K562 (cell line): ENCODE results near the gene POFUT2. TPM values are rescaled to one million over a fixed set of nuclear protein-coding genes. Genes with fewer than 3 reads are reported as not detected.

Source experiments
- ATAC-seq: fragments of 200-7000 bp; cut with Tn5 transposase; 3 replicates; pipeline ENCODE4 v1.9.1; 2020; ENCODE audit warnings: moderate library complexity
- BruUV-seq: library from RNA; stranded (reverse); fragments of 400-500 nt; replicated peaks from 2 replicates; lab custom pipeline; 2021; lab: Mats Ljungman, UMichigan
- CTCF ChIA-PET: fragments of 300-600 bp; formaldehyde crosslinking; extraction: SDS; loops from one replicate; lab custom pipeline; 2021; ENCODE audit warnings: low intra/inter-chr PET ratio; lab: Yijun Ruan, JAX
- POLR2A ChIA-PET: fragments of 300-600, 350-650 bp; sonication (Branson Sonifier 250); formaldehyde crosslinking; extraction: SDS; loops from one replicate; lab custom pipeline; 2021; ENCODE audit warnings: antibody characterized with exemption, inconsistent platforms; lab: Yijun Ruan, JAX
- DNase-seq, 4 experiments: peaks; one replicate each; pipeline versions ENCODE4 v3.0.0 to v3.0.0-alpha.2; 2011 to 2018; ENCODE audit warnings: low spot score in 3 of 4, mixed read lengths in 3 of 4; ENCODE audit errors: extremely low read depth in 1 of 4
- FAIRE-seq: peaks from 2 replicates; lab custom pipeline; 2011; peaks lifted over from hg19 to GRCh38; lab: Jason Lieb, UNC
- H2AFZ ChIP-seq: 2 replicates; pipeline ENCODE4 v1.6.0; 2011; ENCODE audit warnings: low read depth, low read length, control low read depth, inconsistent platforms
- H3K27ac ChIP-seq: fragments of 200-600 bp; 3 replicates; pipeline ENCODE4 v1.8.0; 2011; ENCODE audit warnings: low read depth, mild to moderate bottlenecking, control low read depth, inconsistent platforms, low read length, moderate library complexity, mixed read lengths; ENCODE audit errors: extremely low read depth
- H3K27me3 ChIP-seq, 2 experiments: fragments of 300-600 bp in 1 of 2; 2 replicates in 1 of 2; 3 replicates in 1 of 2; pipeline versions ENCODE4 v1.6.0 to v1.8.0; 2011; ENCODE audit warnings: inconsistent platforms in 2 of 2, low read length in 2 of 2, mild to moderate bottlenecking in 1 of 2, mixed read lengths in 1 of 2, moderate library complexity in 1 of 2; ENCODE audit not compliant: control insufficient read depth in 2 of 2, insufficient read depth in 2 of 2
- H3K36me3 ChIP-seq: fragments of 300-600 bp; 3 replicates; pipeline ENCODE4 v1.8.0; 2011; ENCODE audit warnings: mild to moderate bottlenecking, low read length, inconsistent platforms; ENCODE audit not compliant: control insufficient read depth, insufficient read depth
- H3K4me1 ChIP-seq, 2 experiments: fragments of 200-600 bp in 1 of 2; replicated peaks in 1 of 2; 2 replicates in 1 of 2; 3 replicates in 1 of 2; pipeline versions ENCODE4 v1.5.1 to v1.8.0; 2011; ENCODE audit warnings: inconsistent platforms in 2 of 2, low read length in 2 of 2, mild to moderate bottlenecking in 1 of 2, mixed read lengths in 1 of 2, moderate library complexity in 1 of 2; ENCODE audit not compliant: control insufficient read depth in 2 of 2, insufficient read depth in 2 of 2
- H3K4me2 ChIP-seq: 2 replicates; pipeline ENCODE4 v1.6.1; 2011; ENCODE audit warnings: low read length, control low read depth, inconsistent platforms, mixed read lengths; ENCODE audit not compliant: insufficient read depth
- H3K4me3 ChIP-seq: fragments of 200-600 bp; sonication (generic), shearing (Covaris generic); 2 replicates; pipeline ENCODE4 v1.5.1; 2016; ENCODE audit warnings: control low read depth, inconsistent platforms
- H3K79me2 ChIP-seq: fragments of 200-600 bp; 3 replicates; pipeline ENCODE4 v1.8.0; 2011; ENCODE audit warnings: low read length, inconsistent platforms; ENCODE audit not compliant: control insufficient read depth, insufficient read depth
- H3K9ac ChIP-seq, 2 experiments: 2 replicates each; pipeline versions ENCODE4 v1.6.0 to v1.6.1; 2011; ENCODE audit warnings: low read depth in 2 of 2, low read length in 2 of 2, control low read depth in 1 of 2, inconsistent platforms in 1 of 2, mild to moderate bottlenecking in 1 of 2, mixed read lengths in 1 of 2; ENCODE audit not compliant: insufficient read depth in 1 of 2
- H3K9me1 ChIP-seq: one replicate; pipeline ENCODE4 v1.6.0; 2011; ENCODE audit warnings: inconsistent platforms, mild to moderate bottlenecking, low read length, moderate library complexity; ENCODE audit not compliant: control insufficient read depth, insufficient read depth
- H3K9me3 ChIP-seq: replicated peaks from 2 replicates; pipeline ENCODE4 v1.5.1; 2011; ENCODE audit warnings: low read depth, low read length, inconsistent platforms; ENCODE audit not compliant: control insufficient read depth, insufficient read depth
- H4K20me1 ChIP-seq: replicated peaks from 2 replicates; pipeline ENCODE4 v1.6.1; 2011; ENCODE audit warnings: low read length, inconsistent platforms, mixed read lengths; ENCODE audit not compliant: control insufficient read depth, insufficient read depth
- BRD9 ChIP-seq: fragments of 450-650 bp; IDR thresholded peaks from 2 replicates; pipeline ENCODE4 v1.6.1; 2018; ENCODE audit warnings: low read depth; ENCODE audit not compliant: partially characterized antibody
- FIP1L1 ChIP-seq: fragments of 200-400 bp; formaldehyde crosslinking; IDR thresholded peaks from 2 replicates; pipeline ENCODE4 v1.6.1; 2018; ENCODE audit warnings: mild to moderate bottlenecking, low read depth, low read length; ENCODE audit not compliant: poor library complexity, severe bottlenecking
- HCFC1 ChIP-seq: IDR thresholded peaks from 2 replicates; pipeline ENCODE4 v1.6.1; 2012; ENCODE audit warnings: low read depth, low read length, improper control_type of control experiment
- KDM2B ChIP-seq: fragments of 250-450 bp; sonication (Bioruptor Pico); IDR thresholded peaks from 2 replicates; pipeline ENCODE4 v1.8.0; 2021; ENCODE audit warnings: mild to moderate bottlenecking, moderate library complexity
- PRMT5 ChIP-seq: sonication (generic); formaldehyde crosslinking; IDR thresholded peaks from 2 replicates; pipeline ENCODE4 v1.5.0; 2020; ENCODE audit warnings: missing genetic modification reagents
- PTRF ChIP-seq: fragments of 450-650 bp; IDR thresholded peaks from 2 replicates; pipeline ENCODE4 v1.6.1; 2016; ENCODE audit warnings: mild to moderate bottlenecking, missing genetic modification characterization, missing compliant biosample characterization
- RHOXF2B ChIP-seq: fragments of 250-450 bp; sonication (Bioruptor Pico); conservative IDR thresholded peaks from 2 replicates; pipeline ENCODE4 v1.5.1; 2021
- RNF219 ChIP-seq: fragments of 250-450 bp; sonication (Bioruptor Pico); IDR thresholded peaks from 2 replicates; pipeline ENCODE4 v1.5.0; 2022; ENCODE audit warnings: mild to moderate bottlenecking
- SMC3 ChIP-seq: conservative IDR thresholded peaks from 2 replicates; pipeline ENCODE4 v1.6.1; 2011; ENCODE audit warnings: low read depth, low read length, improper control_type of control experiment; ENCODE audit not compliant: insufficient read depth
- TCF7L2 ChIP-seq: fragments of 150-350 bp; IDR thresholded peaks from 2 replicates; pipeline ENCODE4 v1.6.1; 2016; ENCODE audit warnings: low read depth, mild to moderate bottlenecking, low read length, moderate library complexity
- ZNF324 ChIP-seq: fragments of 250-450 bp; sonication (Bioruptor Pico); IDR thresholded peaks from 2 replicates; pipeline ENCODE4 v1.4.0; 2020; ENCODE audit warnings: mild to moderate bottlenecking
- ZNF644 ChIP-seq: fragments of 200-800 bp; sonication (Bioruptor generic); IDR thresholded peaks from 2 replicates; pipeline ENCODE4 v1.6.1; 2016; ENCODE audit warnings: low read depth, missing genetic modification characterization, missing compliant biosample characterization
- WGBS: fragments of 100-300 bp; shearing (Covaris generic); methylation state at CpG from one replicate; pipeline ENCODE4 v1.1.6; 2016; ENCODE audit warnings: low coverage, mixed read lengths; ENCODE audit not compliant: insufficient coverage; ENCODE audit errors: missing lambda C conversion rate; 5-methylcytosine and 5-hydroxymethylcytosine counted together
- in situ Hi-C: fragments of 300-500 bp; cut with MboI; formaldehyde crosslinking; loops from 4 replicates; pipeline ENCODE4 v1.15.0; 2018; ENCODE audit warnings: inconsistent platforms, mixed read lengths
- intact Hi-C: fragments of 100-400 bp; cut with micrococcal nuclease; formaldehyde crosslinking; loops from 2 replicates; pipeline ENCODE4 v1.14.2; 2022
- polyA plus RNA-seq, 8 experiments: library from polyadenylated mRNA; depleted of rRNA in 4 of 8; stranded (reverse) in 5 of 8; unstranded in 3 of 8; fragments of >200 nt; fragmentation: Nextera tagmentation in 2 of 8; fragmentation: Illumina TruSeq in 1 of 8; extraction: Ambion mirVana in 2 of 8; extraction: Trizol in 1 of 8; gene quantifications; 2 replicates each; pipeline versions ENCODE4 v1.2.1 to v1.2.3, GENCODE V29; 2011 to 2014; ENCODE audit warnings: inconsistent platforms in 1 of 8, missing spikeins in 1 of 8
- total RNA-seq, 7 experiments: library from RNA; depleted of rRNA in 6 of 7; stranded (reverse); fragments of >200 nt in 6 of 7; fragmentation: Illumina TruSeq in 2 of 7; extraction: Trizol in 2 of 7; gene quantifications; 2 replicates each; pipeline versions ENCODE4 v1.2.1 to v1.2.3, GENCODE V29; 2011 to 2021; ENCODE audit warnings: low replicate concordance in 1 of 7
- TF ChIP-seq, protein P1 (sequence below): fragments of 450-650 bp; IDR thresholded peaks from 2 replicates; pipeline ENCODE4 v1.7.0; 2016; ENCODE audit warnings: borderline replicate concordance
- TF ChIP-seq, protein P2 (sequence below): fragments of 450-650 bp; IDR thresholded peaks from 2 replicates; pipeline ENCODE4 v1.6.1; 2018; ENCODE audit warnings: mild to moderate bottlenecking, low read depth; ENCODE audit not compliant: partially characterized antibody
- TF ChIP-seq, protein P3 (sequence below): sonication (generic); formaldehyde crosslinking; IDR thresholded peaks from 2 replicates; pipeline ENCODE4 v1.8.0; 2022; ENCODE audit warnings: mild to moderate bottlenecking, missing genetic modification reagents

POFUT2 gene
- total and polyA plus RNA-seq, 9 of the 15 experiments (the other 6 are each of a cell fraction or from before 2014, with no cell fraction given) = 1.1 to 24.2 (median 11.0) TPM

DNA sequence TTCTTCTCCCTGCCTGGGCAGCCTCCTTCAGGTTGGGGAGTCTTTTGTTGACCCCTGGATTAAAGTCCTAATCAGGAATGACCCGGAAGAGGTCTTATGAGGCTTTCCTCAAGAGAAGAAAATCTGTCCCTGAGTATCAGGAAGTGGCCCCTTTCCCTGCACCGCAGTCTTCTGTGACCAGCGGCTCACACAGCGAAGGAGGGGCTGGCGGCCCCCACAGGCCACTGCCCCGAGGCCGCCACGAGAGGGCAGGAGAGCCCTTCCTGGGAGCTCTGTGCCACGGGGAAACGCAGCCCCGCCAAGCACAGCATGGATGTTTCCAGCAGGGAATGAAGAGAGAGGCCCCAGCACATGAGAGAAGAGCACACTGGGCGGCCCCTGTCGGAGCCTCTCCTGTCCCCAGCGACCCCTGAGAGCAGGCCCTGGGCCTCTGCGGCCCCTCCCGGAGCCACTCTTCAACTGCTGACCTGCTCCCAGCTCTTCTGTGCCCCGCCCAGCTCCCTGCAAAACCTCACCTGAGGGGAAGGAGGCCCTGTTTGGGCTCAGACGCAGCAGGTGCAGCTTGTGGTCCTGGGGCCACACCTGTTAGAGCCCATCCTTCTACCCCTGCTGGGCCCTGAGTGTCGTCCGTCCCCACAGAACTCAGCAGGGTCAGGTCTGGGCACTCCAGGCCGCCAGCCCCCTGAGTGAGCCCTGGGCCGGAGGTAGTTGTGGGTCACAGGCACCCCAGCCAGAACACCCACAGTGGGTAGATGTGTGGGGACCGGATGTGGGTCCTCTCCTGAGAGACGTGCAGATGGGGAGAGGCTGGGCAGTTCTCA is 4.9 kb upstream of the POFUT2 start:
- H3K4me3 ChIP-seq = no peak overlapping the region
- H2AFZ ChIP-seq = peak overlapping the region; percentile 46
- TF ChIP-seq, protein P1, sequence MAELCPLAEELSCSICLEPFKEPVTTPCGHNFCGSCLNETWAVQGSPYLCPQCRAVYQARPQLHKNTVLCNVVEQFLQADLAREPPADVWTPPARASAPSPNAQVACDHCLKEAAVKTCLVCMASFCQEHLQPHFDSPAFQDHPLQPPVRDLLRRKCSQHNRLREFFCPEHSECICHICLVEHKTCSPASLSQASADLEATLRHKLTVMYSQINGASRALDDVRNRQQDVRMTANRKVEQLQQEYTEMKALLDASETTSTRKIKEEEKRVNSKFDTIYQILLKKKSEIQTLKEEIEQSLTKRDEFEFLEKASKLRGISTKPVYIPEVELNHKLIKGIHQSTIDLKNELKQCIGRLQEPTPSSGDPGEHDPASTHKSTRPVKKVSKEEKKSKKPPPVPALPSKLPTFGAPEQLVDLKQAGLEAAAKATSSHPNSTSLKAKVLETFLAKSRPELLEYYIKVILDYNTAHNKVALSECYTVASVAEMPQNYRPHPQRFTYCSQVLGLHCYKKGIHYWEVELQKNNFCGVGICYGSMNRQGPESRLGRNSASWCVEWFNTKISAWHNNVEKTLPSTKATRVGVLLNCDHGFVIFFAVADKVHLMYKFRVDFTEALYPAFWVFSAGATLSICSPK = no peak
- TF ChIP-seq FIP1L1 (no peak), PRMT5 (CRISPR knock-in tag) (no peak), HCFC1 (peak; percentile 43; the same call in 1 of the 2 replicates), BRD9 (no peak), RNF219 (CRISPR knock-in tag) (no peak), ZNF644 (tag) (no peak), ZNF324 (no peak), RHOXF2B (CRISPR knock-in tag) (no peak), TCF7L2 (no peak), PTRF (tag) (no peak), KDM2B (CRISPR knock-in tag) (no peak), SMC3 (peak; percentile 100)
- TF ChIP-seq, protein P2, sequence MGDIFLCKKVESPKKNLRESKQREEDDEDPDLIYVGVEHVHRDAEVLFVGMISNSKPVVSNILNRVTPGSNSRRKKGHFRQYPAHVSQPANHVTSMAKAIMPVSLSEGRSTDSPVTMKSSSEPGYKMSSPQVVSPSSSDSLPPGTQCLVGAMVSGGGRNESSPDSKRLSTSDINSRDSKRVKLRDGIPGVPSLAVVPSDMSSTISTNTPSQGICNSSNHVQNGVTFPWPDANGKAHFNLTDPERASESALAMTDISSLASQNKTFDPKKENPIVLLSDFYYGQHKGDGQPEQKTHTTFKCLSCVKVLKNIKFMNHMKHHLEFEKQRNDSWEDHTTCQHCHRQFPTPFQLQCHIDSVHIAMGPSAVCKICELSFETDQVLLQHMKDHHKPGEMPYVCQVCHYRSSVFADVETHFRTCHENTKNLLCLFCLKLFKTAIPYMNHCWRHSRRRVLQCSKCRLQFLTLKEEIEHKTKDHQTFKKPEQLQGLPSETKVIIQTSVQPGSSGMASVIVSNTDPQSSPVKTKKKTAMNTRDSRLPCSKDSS = no peak
- TF ChIP-seq, protein P3, sequence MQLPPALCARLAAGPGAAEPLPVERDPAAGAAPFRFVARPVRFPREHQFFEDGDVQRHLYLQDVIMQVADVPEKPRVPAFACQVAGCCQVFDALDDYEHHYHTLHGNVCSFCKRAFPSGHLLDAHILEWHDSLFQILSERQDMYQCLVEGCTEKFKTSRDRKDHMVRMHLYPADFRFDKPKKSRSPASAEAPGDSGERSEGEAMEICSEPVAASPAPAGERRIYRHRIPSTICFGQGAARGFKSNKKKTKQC (CRISPR knock-in tag) = no peak; the same call in 1 of the 2 replicates

More for the DNA sequence above, 4.9 kb upstream of the POFUT2 start:
- Histone ChIP-seq H4K20me1 (no peaks in the 10 kb centered on the region), H3K27me3 (no peaks in the 10 kb centered on the region), H3K9me3 (no peaks in the 10 kb centered on the region), H3K9ac (peak overlapping the region in 1 of 2 experiments; percentile 6; a peak in 1 of 4 replicates), H3K79me2 (peaks cover 4% of the 10 kb centered on the region; the same call in 1 of the 3 replicates), H3K4me2 (no peak overlapping the region), H3K9me1 (peaks cover 4% of the 10 kb centered on the region), H3K36me3 (no peaks in the 10 kb centered on the region), H3K27ac (no peak overlapping the region), H3K4me1 (peaks cover 8 to 49% of the 10 kb centered on the region in 2 experiments; a peak in 4 of 5 replicates)
- 29% methylated on average over 22 of the region's 24 CpGs for WGBS
- POLR2A ChIA-PET = interaction anchor here (0.6 to 1.1 kb wide), 5 partner anchors 136 to 343 kb away, joined by 3 to 8 read pairs (median 3); no protein-coding TSS in a partner anchor
- ATAC-seq (peak; percentile 91), FAIRE-seq (peak; percentile 84), DNase-seq (peak; percentile 87 to 90 (median 88))
- intact Hi-C loops (loop anchor here (1.0 to 5.0 kb wide), 7 partner anchors 17 to 528 kb away; partner anchors contain the start of gene SLC19A1), in situ Hi-C loops (no loop called here)
- CTCF ChIA-PET = interaction anchor here (0.5 to 6.1 kb wide), 11 partner anchors 17 to 526 kb away, joined by 3 to 100 read pairs (median 3); no protein-coding TSS in a partner anchor
- no TSS peak for BruUV-seq
